Right atrium auricular region (tissue), 2 donors: ENCODE results near the gene KCTD5. TPM values are rescaled to one million over a fixed set of nuclear protein-coding genes. Genes with fewer than 3 reads are reported as not detected.
"Not testable (repeated sequence)": the region's sequence is repeated elsewhere in the genome, so short reads cannot be mapped to it uniquely, and the experiment has no call there.

Source experiments
- DNase-seq: peaks from one replicate; pipeline ENCODE4 v3.0.0-alpha.2; 2019; ENCODE audit warnings: low spot score
- H3K27ac ChIP-seq, 2 donors: fragments of 200-600 bp; sonication (generic); 1 replicate in 1 of 2; 2 replicates in 1 of 2; pipeline ENCODE4 v1.5.1; 2016 to 2019
- H3K27me3 ChIP-seq, 2 donors: fragments of 200-600 bp; sonication (generic); one replicate each; pipeline versions ENCODE4 v1.5.1 to v1.6.0; 2017 to 2019
- H3K36me3 ChIP-seq: fragments of 200-600 bp; sonication (generic); one replicate; pipeline ENCODE4 v1.5.1; 2016
- H3K4me1 ChIP-seq, 2 donors: fragments of 200-600 bp; sonication (generic); one replicate each; pipeline versions ENCODE4 v1.5.1 to v1.6.0; 2017 to 2019
- H3K4me3 ChIP-seq, 2 donors: fragments of 200-600 bp; sonication (generic); 1 replicate in 1 of 2; 2 replicates in 1 of 2; pipeline ENCODE4 v1.5.1; 2017 to 2019; ENCODE audit warnings: mild to moderate bottlenecking in 1 of 2, moderate library complexity in 1 of 2
- H3K9me3 ChIP-seq, 2 donors: fragments of 200-600 bp; sonication (generic); one replicate each; pipeline ENCODE4 v1.5.1; 2019
- CTCF ChIP-seq, 2 donors: fragments of 200-600 bp; sonication (generic); IDR thresholded peaks; one replicate each; pipeline ENCODE4 v1.5.1; 2019; ENCODE audit warnings: antibody characterized with exemption in 2 of 2
- total RNA-seq, 2 donors: library from RNA; depleted of rRNA; stranded (reverse); fragments of >200 nt; gene quantifications; one replicate each; pipeline ENCODE4 v1.1.0, GENCODE V29; 2016

KCTD5 gene
- total RNA-seq: 10 to 100 TPM; 12.5 to 15.6 TPM

- H3K27ac ChIP-seq: peak within 1 kb of the TSS; percentile 84 to 88
- peak within 1 kb of the TSS; percentile 85 to 97 for H3K4me3 ChIP-seq
- TF ChIP-seq CTCF (IDR thresholded peaks at IDR 0.05): no peak
- no peaks in the 10 kb centered on the region for H3K27me3 ChIP-seq
- peaks cover 0 to 26% of the 10 kb centered on the region in 2 donors for H3K4me1 ChIP-seq
- no peaks in the 10 kb centered on the region for H3K9me3 ChIP-seq
- DNase-seq: peak; percentile 97
- no peaks in the 10 kb centered on the region for H3K36me3 ChIP-seq
These were observed at the start of gene KCTD5 for GRCh38 chr16:2682209-2683021. KCTD5 (plus strand) TSS chr16:2682523; CDS start chr16:2682549, 26 bp downstream.

GRCh38 chr16:2639071-2639721 lies 43.1 kb upstream of the KCTD5 start:
- DNase-seq, H3K4me3 ChIP-seq, H3K36me3 ChIP-seq, H3K27ac ChIP-seq, H3K27me3 ChIP-seq, H3K4me1 ChIP-seq, H3K9me3 ChIP-seq: not testable (repeated sequence)

GRCh38 chr16:2639722-2640072 lies 42.6 kb upstream of the KCTD5 start:
- not testable (repeated sequence) for H3K9me3 ChIP-seq, H3K4me3 ChIP-seq, H3K27me3 ChIP-seq, H3K4me1 ChIP-seq, H3K27ac ChIP-seq, H3K36me3 ChIP-seq, DNase-seq

GRCh38 chr16:2642561-2642960 lies 39.8 kb upstream of the KCTD5 start:
- H3K4me1 ChIP-seq, DNase-seq, H3K36me3 ChIP-seq: not testable (repeated sequence)

GRCh38 chr16:2644754-2645453 lies 37.4 kb upstream of the KCTD5 start:
- not testable (repeated sequence) for H3K9me3 ChIP-seq, H3K27ac ChIP-seq, H3K4me1 ChIP-seq, H3K36me3 ChIP-seq, H3K27me3 ChIP-seq, DNase-seq, H3K4me3 ChIP-seq

More at GRCh38 chr16:2642561-2642960, 39.8 kb upstream of the KCTD5 start:
- H3K4me3 ChIP-seq, H3K9me3 ChIP-seq, H3K27me3 ChIP-seq, H3K27ac ChIP-seq: not testable (repeated sequence)

- DNase-seq, H3K27me3 ChIP-seq, H3K36me3 ChIP-seq, H3K4me3 ChIP-seq, H3K27ac ChIP-seq, H3K4me1 ChIP-seq, H3K9me3 ChIP-seq: not testable (repeated sequence)
These were observed 31.0 kb upstream of the KCTD5 start for GRCh38 chr16:2651268-2651871.

- not testable (repeated sequence) for H3K27me3 ChIP-seq, DNase-seq
These were observed 28.4 kb upstream of the KCTD5 start for GRCh38 chr16:2653915-2654314.

GRCh38 chr16:2654949-2655348 lies 27.4 kb upstream of the KCTD5 start:
- H3K27ac ChIP-seq, H3K4me1 ChIP-seq, H3K4me3 ChIP-seq, DNase-seq, H3K36me3 ChIP-seq, H3K27me3 ChIP-seq, H3K9me3 ChIP-seq: not testable (repeated sequence)

More at GRCh38 chr16:2653915-2654314, 28.4 kb upstream of the KCTD5 start:
- H3K27ac ChIP-seq, H3K36me3 ChIP-seq, H3K4me1 ChIP-seq, H3K4me3 ChIP-seq, H3K9me3 ChIP-seq: not testable (repeated sequence)

- H3K4me1 ChIP-seq: no peaks in the 10 kb centered on the region
- H3K9me3 ChIP-seq: no peaks in the 10 kb centered on the region
- no peak overlapping the region for H3K4me3 ChIP-seq
- no peak for DNase-seq
- H3K27ac ChIP-seq: no peak overlapping the region
- H3K36me3 ChIP-seq: no peaks in the 10 kb centered on the region
- no peaks in the 10 kb centered on the region for H3K27me3 ChIP-seq
- TF ChIP-seq CTCF (IDR thresholded peaks at IDR 0.05): no peak
These were observed 25.3 kb upstream of the KCTD5 start for GRCh38 chr16:2656985-2657384.

GRCh38 chr16:2657803-2658202 lies 24.5 kb upstream of the KCTD5 start:
- H3K4me1 ChIP-seq, H3K9me3 ChIP-seq, H3K27ac ChIP-seq, H3K36me3 ChIP-seq, H3K4me3 ChIP-seq, DNase-seq, H3K27me3 ChIP-seq: not testable (repeated sequence)

- not testable (repeated sequence) for H3K4me3 ChIP-seq, H3K9me3 ChIP-seq, H3K36me3 ChIP-seq, H3K27me3 ChIP-seq, H3K4me1 ChIP-seq, H3K27ac ChIP-seq
- peak; percentile 47 for DNase-seq
These were observed 22.8 kb upstream of the KCTD5 start for GRCh38 chr16:2659560-2659959.

GRCh38 chr16:2660014-2660662 lies 22.2 kb upstream of the KCTD5 start:
- H3K4me3 ChIP-seq, H3K4me1 ChIP-seq, H3K36me3 ChIP-seq, H3K27ac ChIP-seq, DNase-seq, H3K9me3 ChIP-seq, H3K27me3 ChIP-seq: not testable (repeated sequence)
